ENCODE measurements around the gene SEPTIN8.

The SEPTIN8 gene

DNA sequence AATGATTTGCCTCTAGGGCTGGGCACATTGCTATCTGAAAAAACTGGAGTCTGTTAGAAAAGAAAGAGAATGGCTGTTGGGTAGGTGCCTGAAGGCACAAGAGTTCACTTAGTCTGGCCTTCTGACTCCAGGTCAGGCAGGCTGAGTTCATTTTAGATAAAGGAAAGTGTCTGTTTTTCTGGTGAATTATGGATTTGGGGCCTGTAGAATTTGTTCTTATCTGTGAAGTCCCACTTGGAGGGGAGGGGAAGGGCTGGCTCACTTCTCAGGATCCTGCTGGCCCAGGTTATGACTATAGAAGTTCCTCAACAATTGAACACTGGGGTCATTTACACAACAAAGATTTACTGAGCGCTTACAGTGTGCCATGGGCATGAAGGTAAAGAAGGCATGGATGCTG, 11.5 kb upstream of the SEPTIN8 start:
- no peak overlapping the region for H3K4me3 ChIP-seq (ENCODE audit: low read depth, low read length)
- no peak for TF ChIP-seq CTCF (IDR thresholded peaks at IDR 0.05; ENCODE audit: borderline replicate concordance, insufficient read depth, low read depth, low read length)

GRCh38 chr5:132787076-132787475, 10.0 kb upstream of the SEPTIN8 start:
- H3K4me3 ChIP-seq (ENCODE audit: low read depth, low read length): no peak overlapping the region
- no peak for TF ChIP-seq CTCF (IDR thresholded peaks at IDR 0.05; ENCODE audit: borderline replicate concordance, insufficient read depth, low read depth, low read length)

GRCh38 chr5:132785864-132786263, 8.8 kb upstream of the SEPTIN8 start:
- H3K4me3 ChIP-seq (ENCODE audit: low read depth, low read length): no peak overlapping the region
- TF ChIP-seq CTCF (IDR thresholded peaks at IDR 0.05; ENCODE audit: borderline replicate concordance, insufficient read depth, low read depth, low read length): no peak

DNA sequence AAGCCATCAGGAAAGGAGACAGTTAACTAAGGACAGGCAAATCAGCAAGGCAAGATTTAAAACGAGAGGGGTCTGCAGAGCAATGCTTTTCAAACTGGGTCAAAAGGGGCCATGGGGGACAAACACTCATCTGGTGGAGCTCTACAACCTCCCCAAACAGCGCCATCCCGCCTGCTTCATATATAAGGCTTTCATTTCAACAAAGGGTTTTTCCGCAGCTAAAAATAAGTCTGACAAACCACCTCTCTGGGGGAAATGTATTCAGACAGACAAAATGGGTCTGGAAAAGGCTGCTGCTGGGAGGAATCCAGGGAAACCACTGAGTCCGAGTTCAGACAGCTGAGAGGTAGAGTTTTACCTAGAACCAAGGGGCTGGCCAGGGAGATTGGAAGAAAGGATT, 8.3 kb upstream of the SEPTIN8 start:
- no peak overlapping the region for H3K4me3 ChIP-seq (ENCODE audit: low read depth, low read length)
- no peak for TF ChIP-seq CTCF (IDR thresholded peaks at IDR 0.05; ENCODE audit: borderline replicate concordance, insufficient read depth, low read depth, low read length)

- no peak for TF ChIP-seq CTCF (IDR thresholded peaks at IDR 0.05; ENCODE audit: borderline replicate concordance, insufficient read depth, low read depth, low read length)
- H3K4me3 ChIP-seq (ENCODE audit: low read depth, low read length): no peak overlapping the region
Observed at GRCh38 chr5:132782101-132782500, 5.1 kb upstream of the SEPTIN8 start.

- no peak for TF ChIP-seq CTCF (IDR thresholded peaks at IDR 0.05; ENCODE audit: borderline replicate concordance, insufficient read depth, low read depth, low read length)
- H3K4me3 ChIP-seq (ENCODE audit: low read depth, low read length): no peak overlapping the region
Observed at GRCh38 chr5:132781029-132781428, 4.0 kb upstream of the SEPTIN8 start.

DNA sequence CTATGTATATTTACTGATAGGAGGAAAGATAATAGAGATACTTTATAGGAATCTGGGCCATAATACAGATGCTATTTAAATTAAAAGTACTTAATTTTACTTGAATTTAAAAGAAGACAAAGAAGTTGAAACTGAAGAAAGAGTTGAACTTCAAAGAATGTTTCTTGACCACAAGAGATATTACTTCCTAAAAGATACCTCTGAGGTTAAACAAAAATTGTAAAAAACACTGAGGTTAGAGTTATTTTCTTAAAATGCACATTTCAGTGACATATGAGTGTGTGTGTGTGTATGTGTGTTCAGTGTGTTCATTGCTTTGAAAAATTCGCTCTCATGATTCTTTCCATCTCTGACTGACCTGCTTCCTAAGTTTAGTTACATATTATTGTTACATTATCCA, 3.5 kb upstream of the SEPTIN8 start:
- no peak overlapping the region for H3K4me3 ChIP-seq (ENCODE audit: low read depth, low read length)
- TF ChIP-seq CTCF (IDR thresholded peaks at IDR 0.05; ENCODE audit: borderline replicate concordance, insufficient read depth, low read depth, low read length): no peak
